Liver (tissue), 3 donors: ENCODE data around the gene ZNRF3.

Experiments used
- CTCF ChIP-seq: fragments of 150-350 bp; IDR thresholded peaks from 2 replicates; pipeline ENCODE4 v1.5.1; 2017; ENCODE audit warnings: improper control_type of control experiment, low read depth, low read length; ENCODE audit not compliant: missing input control
- JUND ChIP-seq, 2 donors: IDR thresholded peaks; 2 replicates each; pipeline ENCODE4 v1.6.1; 2016; ENCODE audit warnings: antibody characterized with exemption in 2 of 2
- MAX ChIP-seq: IDR thresholded peaks from 2 replicates; pipeline ENCODE4 v1.6.1; 2016; ENCODE audit warnings: antibody characterized with exemption
- REST ChIP-seq: IDR thresholded peaks from 2 replicates; pipeline ENCODE4 v1.6.1; 2016; ENCODE audit warnings: antibody characterized with exemption, mild to moderate bottlenecking
- SP1 ChIP-seq: IDR thresholded peaks from 2 replicates; pipeline ENCODE4 v1.6.1; 2018; ENCODE audit warnings: antibody characterized with exemption, mild to moderate bottlenecking
- donor health status: healthy.
- donor health status: healthy.

- no peak for TF ChIP-seq CTCF
- no peak for TF ChIP-seq MAX
- no peak for TF ChIP-seq REST
- TF ChIP-seq JUND (IDR thresholded peaks at IDR 0.05), result no peak
- no peak for TF ChIP-seq SP1
Measured at GRCh38 chr22:28939394-28939793, 56.0 kb downstream of the ZNRF3 start.
